Suprapubic skin (tissue), 4 donors: ENCODE results near the gene IL32. TPM values are rescaled to one million over a fixed set of nuclear protein-coding genes. Genes with fewer than 3 reads are reported as not detected.

Experiments used
- DNase-seq, 2 donors: peaks; one replicate each; pipeline ENCODE4 v3.0.0-alpha.2; 2019; ENCODE audit warnings: low spot score in 2 of 2
- H3K27ac ChIP-seq: fragments of 200-600 bp; sonication (generic); one replicate; pipeline ENCODE4 v1.5.1; 2019
- H3K27me3 ChIP-seq: fragments of 200-600 bp; sonication (generic); one replicate; pipeline ENCODE4 v1.5.1; 2019
- H3K36me3 ChIP-seq: fragments of 200-600 bp; sonication (generic); one replicate; pipeline ENCODE4 v1.5.1; 2019
- H3K4me1 ChIP-seq: fragments of 200-600 bp; sonication (generic); one replicate; pipeline ENCODE4 v1.5.1; 2019
- H3K4me3 ChIP-seq: fragments of 200-600 bp; sonication (generic); one replicate; pipeline ENCODE4 v1.5.1; 2019; ENCODE audit warnings: mild to moderate bottlenecking
- H3K9me3 ChIP-seq: fragments of 200-600 bp; sonication (generic); one replicate; pipeline ENCODE4 v1.5.1; 2019
- CTCF ChIP-seq, 2 donors: fragments of 200-600 bp in 1 of 2; fragments of 450-650 bp in 1 of 2; sonication (generic) in 1 of 2; IDR thresholded peaks; one replicate each; pipeline ENCODE4 v1.5.1; 2016 to 2019; ENCODE audit warnings: antibody characterized with exemption in 2 of 2, mild to moderate bottlenecking in 1 of 2, moderate library complexity in 1 of 2
- EP300 ChIP-seq: sonication (generic); formaldehyde crosslinking; IDR thresholded peaks from one replicate; pipeline ENCODE4 v1.6.1; 2017; ENCODE audit warnings: antibody characterized with exemption
- POLR2A ChIP-seq, 2 donors: fragments of 450-650 bp; IDR thresholded peaks; one replicate each; pipeline ENCODE4 v1.6.1; 2017; ENCODE audit warnings: antibody characterized with exemption in 2 of 2, mild to moderate bottlenecking in 2 of 2, moderate library complexity in 2 of 2
- POLR2AphosphoS5 ChIP-seq, 3 donors: sonication (generic); formaldehyde crosslinking; IDR thresholded peaks; one replicate each; pipeline ENCODE4 v1.6.1; 2017; ENCODE audit warnings: antibody characterized with exemption in 3 of 3
- WGBS: methylation state at CpG from one replicate; pipeline ENCODE4 v1.1.5; 2018; 5-methylcytosine and 5-hydroxymethylcytosine counted together
- total RNA-seq, 4 donors: library from RNA; depleted of rRNA; stranded (reverse); fragments of >200 nt; gene quantifications; one replicate each; pipeline ENCODE4 v1.1.0, GENCODE V29; 2016

The IL32 gene
- total RNA-seq, 4 donors from 2014 or later: 2.6 to 11.9 (median 6.1) TPM

GRCh38 chr16:3027983-3028715 is 37.3 kb upstream of the IL32 start:
- 17% methylated on average over 4 of the region's 58 CpGs for WGBS
- peaks cover 24% of the 10 kb centered on the region for H3K27me3 ChIP-seq
- DNase-seq: peak in 1 of 2 donors; percentile 79
- no peaks in the 10 kb centered on the region for H3K9me3 ChIP-seq
- H3K36me3 ChIP-seq: peaks cover 19% of the 10 kb centered on the region
- peak overlapping the region; percentile 13 for H3K4me3 ChIP-seq
- TF ChIP-seq POLR2AphosphoS5 (IDR thresholded peaks at IDR 0.05): no peak
- peak; percentile 15 to 97 for TF ChIP-seq CTCF (IDR thresholded peaks at IDR 0.05)
- no peak overlapping the region for H3K27ac ChIP-seq
- H3K4me1 ChIP-seq: peaks cover 55% of the 10 kb centered on the region

GRCh38 chr16:3028716-3029319 is 36.6 kb upstream of the IL32 start:
- peaks cover 50% of the 10 kb centered on the region for H3K4me1 ChIP-seq
- peaks cover 31% of the 10 kb centered on the region for H3K27me3 ChIP-seq
- WGBS: 54% methylated on average over 3 of the region's 15 CpGs
- no peak for DNase-seq
- no peak overlapping the region for H3K4me3 ChIP-seq
- TF ChIP-seq EP300 (no peak), CTCF (IDR thresholded peaks at IDR 0.05) (no peak), POLR2A (IDR thresholded peaks at IDR 0.05) (no peak), POLR2AphosphoS5 (IDR thresholded peaks at IDR 0.05) (no peak)
- H3K9me3 ChIP-seq: no peaks in the 10 kb centered on the region
- no peak overlapping the region for H3K27ac ChIP-seq
- peaks cover 19% of the 10 kb centered on the region for H3K36me3 ChIP-seq

- H3K4me1 ChIP-seq: peaks cover 45% of the 10 kb centered on the region
- no peak overlapping the region for H3K27ac ChIP-seq
- WGBS: 31% methylated on average over 13 of the region's 59 CpGs
- peaks cover 36% of the 10 kb centered on the region for H3K27me3 ChIP-seq
- H3K36me3 ChIP-seq: peaks cover 19% of the 10 kb centered on the region
- TF ChIP-seq EP300: no peak
- H3K9me3 ChIP-seq: no peaks in the 10 kb centered on the region
- peak overlapping the region; percentile 31 for H3K4me3 ChIP-seq
- no peak for DNase-seq
Measured at GRCh38 chr16:3029491-3030221, 35.8 kb upstream of the IL32 start.

- no peak overlapping the region for H3K27ac ChIP-seq
- TF ChIP-seq EP300: no peak
- no peak for TF ChIP-seq CTCF (IDR thresholded peaks at IDR 0.05)
- no peak for TF ChIP-seq POLR2AphosphoS5 (IDR thresholded peaks at IDR 0.05)
- no peak for TF ChIP-seq POLR2A (IDR thresholded peaks at IDR 0.05)
- no peak for DNase-seq
- peaks cover 19% of the 10 kb centered on the region for H3K36me3 ChIP-seq
- peaks cover 42% of the 10 kb centered on the region for H3K4me1 ChIP-seq
- no peak overlapping the region for H3K4me3 ChIP-seq
- H3K27me3 ChIP-seq: peaks cover 44% of the 10 kb centered on the region
- 87% methylated on average over 26 of the region's 33 CpGs for WGBS
- H3K9me3 ChIP-seq: no peaks in the 10 kb centered on the region
Measured at GRCh38 chr16:3030222-3031212, 34.9 kb upstream of the IL32 start.

- Histone ChIP-seq H3K36me3 (no peaks in the 10 kb centered on the region), H3K4me1 (peaks cover 57% of the 10 kb centered on the region), H3K27ac (no peak overlapping the region), H3K4me3 (no peak overlapping the region), H3K9me3 (no peaks in the 10 kb centered on the region), H3K27me3 (peaks cover 65% of the 10 kb centered on the region)
- TF ChIP-seq POLR2AphosphoS5 (IDR thresholded peaks at IDR 0.05) (no peak), POLR2A (IDR thresholded peaks at IDR 0.05) (no peak), EP300 (no peak), CTCF (IDR thresholded peaks at IDR 0.05) (no peak)
- WGBS: 43% methylated on average over 7 of the region's 7 CpGs
- DNase-seq: no peak
Measured at GRCh38 chr16:3032624-3033023, 32.8 kb upstream of the IL32 start.
